HPDE6-E6E7 (cell line): ENCODE results near the gene CTNNBIP1.

ENCODE experiments used
- DNase-seq: peaks from one replicate; pipeline ENCODE4 v3.0.0; 2011; ENCODE audit warnings: missing footprints; ENCODE audit errors: extremely low spot score

Gene CTNNBIP1

GRCh38 chr1:9904596-9904995 lies 5.5 kb downstream of the CTNNBIP1 start:
- DNase-seq, result no peak

- DNase-seq, result no peak
Observed at GRCh38 chr1:9903801-9904527, 6.1 kb downstream of the CTNNBIP1 start.

- no peak for DNase-seq
Observed at GRCh38 chr1:9902060-9902452, 8.0 kb downstream of the CTNNBIP1 start.

- DNase-seq, result no peak
Observed at GRCh38 chr1:9901148-9902059, 8.7 kb downstream of the CTNNBIP1 start.

GRCh38 chr1:9900142-9901043 lies 9.7 kb downstream of the CTNNBIP1 start:
- DNase-seq, result no peak

- DNase-seq, result no peak
Observed at GRCh38 chr1:9894115-9894514, 16.0 kb downstream of the CTNNBIP1 start.

- peak; percentile 67 for DNase-seq
Observed at GRCh38 chr1:9892563-9893528, 17.2 kb downstream of the CTNNBIP1 start.

- peak; percentile 73 for DNase-seq
Observed at GRCh38 chr1:9891207-9891606, 18.9 kb downstream of the CTNNBIP1 start.

- DNase-seq, result peak; percentile 80
Observed at GRCh38 chr1:9890224-9890731, 19.8 kb downstream of the CTNNBIP1 start.

GRCh38 chr1:9889411-9889810 lies 20.7 kb downstream of the CTNNBIP1 start:
- DNase-seq, result no peak

GRCh38 chr1:9888886-9889285 lies 21.2 kb downstream of the CTNNBIP1 start:
- DNase-seq, result no peak

- DNase-seq, result no peak
Observed at GRCh38 chr1:9887070-9887469, 23.0 kb downstream of the CTNNBIP1 start.

GRCh38 chr1:9886092-9886742 lies 23.9 kb downstream of the CTNNBIP1 start:
- no peak for DNase-seq

GRCh38 chr1:9884805-9885204 lies 25.3 kb downstream of the CTNNBIP1 start:
- DNase-seq, result no peak

- no peak for DNase-seq
Observed at GRCh38 chr1:9883585-9884449, 26.3 kb downstream of the CTNNBIP1 start.

GRCh38 chr1:9882945-9883303 lies 27.1 kb downstream of the CTNNBIP1 start:
- DNase-seq, result no peak

GRCh38 chr1:9882296-9882944 lies 27.6 kb downstream of the CTNNBIP1 start:
- DNase-seq, result no peak

GRCh38 chr1:9881838-9882249 lies 28.2 kb downstream of the CTNNBIP1 start:
- no peak for DNase-seq

- DNase-seq, result no peak
Observed at GRCh38 chr1:9878404-9878803, 31.7 kb downstream of the CTNNBIP1 start.
